ENCODE data around the gene TMEM272. TPM values are rescaled to one million over a fixed set of nuclear protein-coding genes. Genes with fewer than 3 reads are reported as not detected.
"Not testable (repeated sequence)": the region's sequence is repeated elsewhere in the genome, so short reads cannot be mapped to it uniquely, and the experiment has no call there.

The TMEM272 gene
- total and polyA plus RNA-seq, 12 donors, result 0.03 to 0.17 (median 0.05) TPM; not detected in 9

GRCh38 chr13:51825165-51825592 lies 19.8 kb downstream of the TMEM272 start:
- Histone ChIP-seq H3K27me3 (peaks cover 4% of the 10 kb centered on the region), H3K4me1 (replicated peaks in 1 of 2) (peaks cover 0 to 19% of the 10 kb centered on the region in 2 donors), H3K36me3 (replicated peaks in 1 of 2) (no peaks in the 10 kb centered on the region), H3K9me3 (replicated peaks in 1 of 3) (no peaks in the 10 kb centered on the region), H3K27ac (no peak overlapping the region), H3K4me3 (no peak overlapping the region)
- TF ChIP-seq CTCF (IDR thresholded peaks at IDR 0.05) (no peak), POLR2A (IDR thresholded peaks at IDR 0.05) (no peak)
- intact Hi-C loops (cut with DNase I), result no loop called here
- WGBS, 4 donors, result 48 to 66% (median 60%) methylated on average over 2 of the region's 2 CpGs
- no peak for DNase-seq

GRCh38 chr13:51824712-51825111 lies 20.3 kb downstream of the TMEM272 start:
- H3K36me3 ChIP-seq (replicated peaks in 1 of 2); H3K27ac ChIP-seq; intact Hi-C loops (cut with DNase I); H3K4me3 ChIP-seq; H3K9me3 ChIP-seq (replicated peaks in 1 of 3); DNase-seq; H3K27me3 ChIP-seq: not testable (repeated sequence)
- 83 to 88% (median 84%) methylated on average over 11 of the region's 11 CpGs for WGBS, 4 donors
- peaks cover 0 to 19% of the 10 kb centered on the region in 2 donors for H3K4me1 ChIP-seq (replicated peaks in 1 of 2)

GRCh38 chr13:51823863-51824262 lies 21.1 kb downstream of the TMEM272 start:
- Histone ChIP-seq H3K27ac (no peak overlapping the region), H3K27me3 (peaks cover 4% of the 10 kb centered on the region), H3K4me3 (no peak overlapping the region), H3K9me3 (replicated peaks in 1 of 3) (no peaks in the 10 kb centered on the region), H3K4me1 (replicated peaks in 1 of 2) (peaks cover 0 to 19% of the 10 kb centered on the region in 2 donors), H3K36me3 (replicated peaks in 1 of 2) (no peaks in the 10 kb centered on the region)
- intact Hi-C loops (cut with DNase I), result no loop called here
- no peak for DNase-seq
- TF ChIP-seq POLR2A (IDR thresholded peaks at IDR 0.05) (no peak), CTCF (IDR thresholded peaks at IDR 0.05) (no peak)
- WGBS, 4 donors, result 66 to 71% (median 68%) methylated on average over 2 of the region's 2 CpGs

- H3K9me3 ChIP-seq (replicated peaks in 1 of 3), result no peaks in the 10 kb centered on the region
- peaks cover 4% of the 10 kb centered on the region for H3K27me3 ChIP-seq
- TF ChIP-seq POLR2A (IDR thresholded peaks at IDR 0.05) (no peak), CTCF (IDR thresholded peaks at IDR 0.05) (no peak)
- 85 to 88% (median 87%) methylated on average over 2 of the region's 2 CpGs for WGBS, 4 donors
- no peak overlapping the region for H3K27ac ChIP-seq
- no peaks in the 10 kb centered on the region for H3K36me3 ChIP-seq (replicated peaks in 1 of 2)
- intact Hi-C loops (cut with DNase I), result no loop called here
- no peak for DNase-seq
- no peak overlapping the region for H3K4me3 ChIP-seq
- H3K4me1 ChIP-seq (replicated peaks in 1 of 2), result peaks cover 0 to 19% of the 10 kb centered on the region in 2 donors
Measured at GRCh38 chr13:51823359-51823758, 21.6 kb downstream of the TMEM272 start.

- intact Hi-C loops (cut with DNase I), result no loop called here
- H3K27me3 ChIP-seq, result no peaks in the 10 kb centered on the region
- WGBS, 4 donors, result 75 to 82% (median 77%) methylated on average over 13 of the region's 13 CpGs
- no peak for DNase-seq
- H3K9me3 ChIP-seq (replicated peaks in 1 of 3), result no peaks in the 10 kb centered on the region
- no peak overlapping the region for H3K27ac ChIP-seq
- no peak for TF ChIP-seq POLR2A (IDR thresholded peaks at IDR 0.05)
- no peak for TF ChIP-seq CTCF (IDR thresholded peaks at IDR 0.05)
- H3K4me1 ChIP-seq (replicated peaks in 1 of 2), result peaks cover 0 to 19% of the 10 kb centered on the region in 2 donors
- H3K4me3 ChIP-seq, result no peak overlapping the region
- H3K36me3 ChIP-seq (replicated peaks in 1 of 2), result no peaks in the 10 kb centered on the region
Measured at GRCh38 chr13:51822106-51822815, 22.7 kb downstream of the TMEM272 start.
